Keratinocyte (primary cell): ENCODE measurements around the gene GINM1. TPM values are rescaled to one million over a fixed set of nuclear protein-coding genes. Genes with fewer than 3 reads are reported as not detected.

Experiments used
- DNase-seq: peaks from one replicate; pipeline ENCODE4 v3.0.0-alpha.2; 2011; ENCODE audit warnings: low read depth, missing footprints, low spot score
- FAIRE-seq: peaks from 2 replicates; lab custom pipeline; 2011; peaks lifted over from hg19 to GRCh38; lab: Jason Lieb, UNC
- H2AFZ ChIP-seq: 2 replicates; pipeline ENCODE4 v1.6.0; 2012; ENCODE audit warnings: low read length, control low read depth, inconsistent platforms; ENCODE audit not compliant: control insufficient read depth
- H3K27ac ChIP-seq: 2 replicates; pipeline ENCODE4 v1.5.1; 2011; ENCODE audit warnings: low read length; ENCODE audit not compliant: control insufficient read depth, insufficient read depth
- H3K27me3 ChIP-seq: 3 replicates; pipeline ENCODE4 v1.6.0; 2011; ENCODE audit warnings: low read length; ENCODE audit not compliant: control insufficient read depth, insufficient read depth; ENCODE audit errors: extremely low read depth
- H3K36me3 ChIP-seq, 2 experiments: 2 replicates in 1 of 2; 3 replicates in 1 of 2; pipeline ENCODE4 v1.5.1; 2011; ENCODE audit warnings: low read length in 2 of 2, mild to moderate bottlenecking in 1 of 2; ENCODE audit not compliant: control insufficient read depth in 2 of 2, insufficient read depth in 2 of 2; ENCODE audit errors: extremely low read depth in 1 of 2
- H3K4me1 ChIP-seq: 3 replicates; pipeline ENCODE4 v1.5.1; 2011; ENCODE audit warnings: low read length; ENCODE audit not compliant: control insufficient read depth, insufficient read depth; ENCODE audit errors: extremely low read depth
- H3K4me2 ChIP-seq: 3 replicates; pipeline ENCODE4 v1.6.0; 2011; ENCODE audit warnings: low read depth, low read length; ENCODE audit not compliant: control insufficient read depth, insufficient read depth; ENCODE audit errors: extremely low read depth
- H3K4me3 ChIP-seq, 3 experiments: fragments of 200-600 bp in 1 of 3; sonication (generic) in 1 of 3; 2 replicates in 2 of 3; 3 replicates in 1 of 3; pipeline ENCODE4 v1.5.1; 2011 to 2016; ENCODE audit warnings: low read length in 3 of 3, mild to moderate bottlenecking in 3 of 3, control low read depth in 2 of 3, inconsistent platforms in 1 of 3, low read depth in 1 of 3, mixed read lengths in 1 of 3, mixed run types in 1 of 3, moderate library complexity in 1 of 3; ENCODE audit not compliant: control insufficient read depth in 2 of 3, insufficient read depth in 2 of 3; ENCODE audit errors: extremely low read depth in 1 of 3
- H3K79me2 ChIP-seq: 2 replicates; pipeline ENCODE4 v1.6.0; 2012; ENCODE audit warnings: low read length; ENCODE audit not compliant: control insufficient read depth, insufficient read depth
- H3K9ac ChIP-seq: 3 replicates; pipeline ENCODE4 v1.6.0; 2011; ENCODE audit warnings: low read length; ENCODE audit not compliant: control insufficient read depth, insufficient read depth; ENCODE audit errors: extremely low read depth
- H3K9me1 ChIP-seq: 3 replicates; pipeline ENCODE4 v1.6.0; 2011; ENCODE audit warnings: low read length; ENCODE audit not compliant: control insufficient read depth, insufficient read depth; ENCODE audit errors: extremely low read depth
- H3K9me3 ChIP-seq: 2 replicates; pipeline ENCODE4 v1.5.1; 2012; ENCODE audit warnings: low read depth, low read length; ENCODE audit not compliant: control insufficient read depth
- H4K20me1 ChIP-seq: 3 replicates; pipeline ENCODE4 v1.6.0; 2011; ENCODE audit warnings: low read length; ENCODE audit not compliant: control insufficient read depth, insufficient read depth; ENCODE audit errors: extremely low read depth
- EZH2 ChIP-seq: IDR thresholded peaks from one replicate; pipeline ENCODE4 v1.6.1; 2012; ENCODE audit warnings: inconsistent platforms, mild to moderate bottlenecking, low read length, moderate library complexity
- dilution Hi-C: fragments of 300-500 bp; cut with MboI; formaldehyde crosslinking; loops from one replicate; pipeline ENCODE4 v1.7.0; 2020; ENCODE audit warnings: low sequenced_read_pairs; ENCODE audit not compliant: extremely low pct_ligation_motif_present
- polyA minus RNA-seq, 3 experiments: library from RNA; depleted of rRNA, polyadenylated mRNA; stranded (reverse); fragments of >200 nt; gene quantifications; 1 replicate in 1 of 3; 2 replicates in 1 of 3; 3 replicates in 1 of 3; pipeline ENCODE4 v1.2.3, GENCODE V29; 2011
- polyA plus RNA-seq, 5 experiments: library from polyadenylated mRNA; depleted of rRNA in 3 of 5; stranded (reverse) in 3 of 5; stranded (forward) in 1 of 5; unstranded in 1 of 5; fragments of >200 nt; gene quantifications; 1 replicate in 1 of 5; 2 replicates in 3 of 5; 3 replicates in 1 of 5; pipeline versions ENCODE4 v1.2.1 to v1.2.3, GENCODE V29; 2011 to 2012; ENCODE audit warnings: missing spikeins in 2 of 5, low read depth in 1 of 5, low replicate concordance in 1 of 5
- TF ChIP-seq, protein P1 (sequence below), 3 experiments: IDR thresholded peaks in 1 of 3; conservative IDR thresholded peaks in 1 of 3; optimal IDR thresholded peaks in 1 of 3; 2 replicates in 2 of 3; 3 replicates in 1 of 3; pipeline versions ENCODE3 to v1.5.1; 2011; ENCODE audit warnings: low read length in 3 of 3, mild to moderate bottlenecking in 3 of 3, moderate library complexity in 2 of 3, control low read depth in 1 of 3, inconsistent platforms in 1 of 3; ENCODE audit not compliant: insufficient read depth in 2 of 3; ENCODE audit errors: extremely low read depth in 1 of 3

Gene GINM1
- 16.4 to 29.7 TPM (median 28.9 TPM) in 3 replicates for polyA plus RNA-seq
- polyA plus RNA-seq (2011; ENCODE audit: low read depth): 18.8 TPM
- 18.5 and 29.4 TPM in 2 replicates for polyA plus RNA-seq (2011; cell fraction: cytosol; rRNA removed)
- 20.3 and 26.7 TPM in 2 replicates for polyA plus RNA-seq (2011; cell fraction: nucleus; rRNA removed)
- polyA plus RNA-seq (2012; ENCODE audit: low replicate concordance): 27.3 and 29.2 TPM in 2 replicates
- polyA minus RNA-seq: 4.5 to 9.9 TPM (median 5.6 TPM) in 3 replicates
- polyA minus RNA-seq (2011; cell fraction: cytosol; rRNA and poly(A)+ RNA removed): 16.7 TPM
- 10.1 and 16.3 TPM in 2 replicates for polyA minus RNA-seq (2011; cell fraction: nucleus; rRNA and poly(A)+ RNA removed)

- Histone ChIP-seq H3K9me1 (no peaks in the 10 kb centered on the region), H3K27me3 (no peaks in the 10 kb centered on the region), H3K4me3 (peak within 1 kb of the TSS; percentile 65 to 93 (median 88)), H3K4me2 (peak within 1 kb of the TSS; percentile 97), H2AFZ (peak within 1 kb of the TSS; percentile 90), H3K9ac (peak within 1 kb of the TSS; percentile 92), H3K27ac (peak within 1 kb of the TSS; percentile 82), H3K4me1 (peaks cover 26% of the 10 kb centered on the region), H3K36me3 (no peaks in the 10 kb centered on the region), H3K9me3 (no peaks in the 10 kb centered on the region), H4K20me1 (no peaks in the 10 kb centered on the region), H3K79me2 (peaks cover 34% of the 10 kb centered on the region)
- FAIRE-seq (peak; percentile 71), DNase-seq (peak; percentile 64)
- TF ChIP-seq, protein P1, sequence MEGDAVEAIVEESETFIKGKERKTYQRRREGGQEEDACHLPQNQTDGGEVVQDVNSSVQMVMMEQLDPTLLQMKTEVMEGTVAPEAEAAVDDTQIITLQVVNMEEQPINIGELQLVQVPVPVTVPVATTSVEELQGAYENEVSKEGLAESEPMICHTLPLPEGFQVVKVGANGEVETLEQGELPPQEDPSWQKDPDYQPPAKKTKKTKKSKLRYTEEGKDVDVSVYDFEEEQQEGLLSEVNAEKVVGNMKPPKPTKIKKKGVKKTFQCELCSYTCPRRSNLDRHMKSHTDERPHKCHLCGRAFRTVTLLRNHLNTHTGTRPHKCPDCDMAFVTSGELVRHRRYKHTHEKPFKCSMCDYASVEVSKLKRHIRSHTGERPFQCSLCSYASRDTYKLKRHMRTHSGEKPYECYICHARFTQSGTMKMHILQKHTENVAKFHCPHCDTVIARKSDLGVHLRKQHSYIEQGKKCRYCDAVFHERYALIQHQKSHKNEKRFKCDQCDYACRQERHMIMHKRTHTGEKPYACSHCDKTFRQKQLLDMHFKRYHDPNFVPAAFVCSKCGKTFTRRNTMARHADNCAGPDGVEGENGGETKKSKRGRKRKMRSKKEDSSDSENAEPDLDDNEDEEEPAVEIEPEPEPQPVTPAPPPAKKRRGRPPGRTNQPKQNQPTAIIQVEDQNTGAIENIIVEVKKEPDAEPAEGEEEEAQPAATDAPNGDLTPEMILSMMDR (optimal IDR thresholded peaks at IDR 0.05 in 1 of 3, IDR thresholded peaks at IDR 0.05 in 1 of 3, conservative IDR thresholded peaks at IDR 0.05 in 1 of 3; ENCODE audit: extremely low read depth in 1 of 3, insufficient read depth in 2 of 3, low read length in 3 of 3): peak; percentile 67 to 85 (median 84)
- TF ChIP-seq EZH2: no peak
- dilution Hi-C loops: no loop called here
Measured at GRCh38 chr6:149565527-149566409, at the start of gene GINM1. TSS of gene GINM1 (plus strand) at chr6:149566375. CDS start at chr6:149566415, 40 bp downstream.

- no peaks in the 10 kb centered on the region for H4K20me1 ChIP-seq
- no peaks in the 10 kb centered on the region for H3K79me2 ChIP-seq
- H3K4me2 ChIP-seq: no peak overlapping the region
- TF ChIP-seq EZH2: no peak
- TF ChIP-seq, protein P1 (optimal IDR thresholded peaks at IDR 0.05 in 1 of 3, IDR thresholded peaks at IDR 0.05 in 1 of 3, conservative IDR thresholded peaks at IDR 0.05 in 1 of 3; ENCODE audit: extremely low read depth in 1 of 3, insufficient read depth in 2 of 3, low read length in 3 of 3): no peak
- DNase-seq (no peak), FAIRE-seq (no peak)
- no peaks in the 10 kb centered on the region for H3K27me3 ChIP-seq
- H3K36me3 ChIP-seq: peaks cover 8 to 15% of the 10 kb centered on the region in 2 experiments
- no peaks in the 10 kb centered on the region for H3K9me3 ChIP-seq
- dilution Hi-C loops: no loop called here
- H3K9ac ChIP-seq: no peak overlapping the region
- no peaks in the 10 kb centered on the region for H3K9me1 ChIP-seq
- H3K27ac ChIP-seq: no peak overlapping the region
- H3K4me3 ChIP-seq: no peak overlapping the region
- no peaks in the 10 kb centered on the region for H3K4me1 ChIP-seq
- H2AFZ ChIP-seq: no peak overlapping the region
Measured at GRCh38 chr6:149529650-149530049, 36.5 kb upstream of the GINM1 start.
